Gastrocnemius medialis (tissue), 4 donors: ENCODE data around the gene SYT10.

Experiments
- CTCF ChIP-seq, 5 experiments: fragments of 450-650 bp in 3 of 5; fragments of 200-600 bp in 2 of 5; sonication (generic) in 2 of 5; IDR thresholded peaks in 4 of 5; conservative IDR thresholded peaks in 1 of 5; 1 replicate in 4 of 5; 2 replicates in 1 of 5; pipeline ENCODE4 v1.5.1; 2016 to 2019; ENCODE audit warnings: antibody characterized with exemption in 5 of 5, mild to moderate bottlenecking in 3 of 5, moderate library complexity in 3 of 5
- POLR2A ChIP-seq, 2 donors: fragments of 450-650 bp; IDR thresholded peaks; one replicate each; pipeline ENCODE4 v1.6.1; 2017; ENCODE audit warnings: antibody characterized with exemption in 2 of 2, mild to moderate bottlenecking in 2 of 2, moderate library complexity in 2 of 2

DNA sequence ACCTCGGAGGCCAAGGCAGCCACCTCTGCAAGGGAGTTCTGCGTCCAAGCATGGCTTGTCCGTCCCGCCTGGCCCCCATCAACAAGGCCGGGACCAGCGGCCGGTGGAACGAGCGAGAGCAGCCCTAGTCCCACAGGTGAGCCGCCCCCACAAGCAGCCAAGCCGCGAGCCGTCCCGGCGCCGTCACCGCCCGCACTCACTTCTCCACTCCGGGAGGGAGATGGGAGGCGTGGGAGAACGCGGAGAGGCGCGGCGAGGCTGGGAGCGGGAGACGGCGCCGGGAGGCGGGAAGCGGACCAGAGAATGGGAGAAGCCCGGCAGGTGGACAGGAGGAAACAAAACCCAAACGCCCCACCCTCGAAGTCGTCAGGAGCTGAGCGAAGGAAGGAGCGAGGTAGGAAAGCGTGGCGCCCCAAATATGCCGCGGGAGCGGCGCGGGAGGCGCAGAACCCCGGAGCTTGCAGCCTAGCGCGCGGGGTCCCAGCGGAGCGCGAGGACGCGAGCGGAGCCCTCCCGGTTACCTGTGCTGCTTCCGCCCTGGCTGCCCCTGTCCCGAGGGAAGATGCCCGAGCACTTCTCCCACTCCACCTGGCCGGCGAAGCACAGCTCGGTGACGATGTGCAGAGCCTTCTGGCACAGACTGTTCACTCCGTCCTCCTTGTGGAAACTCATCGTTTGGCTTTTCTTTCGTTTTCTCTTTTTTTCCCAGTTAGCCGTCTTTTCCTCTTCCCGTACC, 600 bp downstream of the SYT10 start:
- TF ChIP-seq POLR2A (IDR thresholded peaks at IDR 0.05) (no peak), CTCF (IDR thresholded peaks at IDR 0.05 in 4 of 5, conservative IDR thresholded peaks at IDR 0.05 in 1 of 5) (no peak)
